ENCODE results near the gene ACIN1.
"Not testable (repeated sequence)": the region's sequence is repeated elsewhere in the genome, so short reads cannot be mapped to it uniquely, and the experiment has no call there.

The ACIN1 gene

GRCh38 chr14:23028799-23029198 lies 66.1 kb downstream of the ACIN1 start:
- H3K27ac Mint-ChIP-seq, result peak overlapping the region; percentile 76
- peak overlapping the region; percentile 43 for H3K4me3 Mint-ChIP-seq
- H3K27me3 Mint-ChIP-seq, result no peaks in the 10 kb centered on the region
- peaks cover 85% of the 10 kb centered on the region for H3K36me3 Mint-ChIP-seq (ENCODE audit: low read depth)
- no peak for DNase-seq
- H3K9me3 Mint-ChIP-seq, result no peaks in the 10 kb centered on the region
- H3K4me1 Mint-ChIP-seq (ENCODE audit: low read depth), result peaks cover 69% of the 10 kb centered on the region

GRCh38 chr14:23025151-23025814 lies 69.7 kb downstream of the ACIN1 start:
- DNase-seq, result no peak
- Mint-ChIP-seq H3K27me3 (no peaks in the 10 kb centered on the region), H3K27ac (peak overlapping the region; percentile 85), H3K36me3 (ENCODE audit: low read depth) (peaks cover 71% of the 10 kb centered on the region), H3K9me3 (no peaks in the 10 kb centered on the region), H3K4me1 (ENCODE audit: low read depth) (peaks cover 75% of the 10 kb centered on the region), H3K4me3 (peak overlapping the region; percentile 36)

- peaks cover 78% of the 10 kb centered on the region for H3K4me1 Mint-ChIP-seq (ENCODE audit: low read depth)
- peak overlapping the region; percentile 85 for H3K27ac Mint-ChIP-seq
Measured at GRCh38 chr14:23024612-23025075, 70.3 kb downstream of the ACIN1 start.

GRCh38 chr14:23023795-23024152 lies 71.2 kb downstream of the ACIN1 start:
- Mint-ChIP-seq H3K9me3 (no peaks in the 10 kb centered on the region), H3K27me3 (no peaks in the 10 kb centered on the region), H3K4me1 (ENCODE audit: low read depth) (peaks cover 69% of the 10 kb centered on the region), H3K27ac (peak overlapping the region; percentile 72), H3K4me3 (no peak overlapping the region), H3K36me3 (ENCODE audit: low read depth) (peaks cover 60% of the 10 kb centered on the region)
- DNase-seq, result no peak

More at GRCh38 chr14:23024612-23025075, 70.3 kb downstream of the ACIN1 start:
- no peaks in the 10 kb centered on the region for H3K9me3 Mint-ChIP-seq
- no peaks in the 10 kb centered on the region for H3K27me3 Mint-ChIP-seq
- peak overlapping the region; percentile 36 for H3K4me3 Mint-ChIP-seq
- DNase-seq, result no peak
- H3K36me3 Mint-ChIP-seq (ENCODE audit: low read depth), result peaks cover 69% of the 10 kb centered on the region

GRCh38 chr14:23023022-23023794 lies 71.7 kb downstream of the ACIN1 start:
- DNase-seq, result no peak
- no peaks in the 10 kb centered on the region for H3K9me3 Mint-ChIP-seq
- H3K36me3 Mint-ChIP-seq (ENCODE audit: low read depth), result peaks cover 56% of the 10 kb centered on the region
- H3K4me3 Mint-ChIP-seq, result no peak overlapping the region
- peak overlapping the region; percentile 72 for H3K27ac Mint-ChIP-seq
- H3K4me1 Mint-ChIP-seq (ENCODE audit: low read depth), result peaks cover 65% of the 10 kb centered on the region
- no peaks in the 10 kb centered on the region for H3K27me3 Mint-ChIP-seq

GRCh38 chr14:23021889-23022442 lies 73.0 kb downstream of the ACIN1 start:
- H3K4me3 Mint-ChIP-seq, result peak overlapping the region; percentile 41
- H3K4me1 Mint-ChIP-seq (ENCODE audit: low read depth), result peaks cover 61% of the 10 kb centered on the region
- no peaks in the 10 kb centered on the region for H3K9me3 Mint-ChIP-seq

GRCh38 chr14:23021434-23021833 lies 73.5 kb downstream of the ACIN1 start:
- Mint-ChIP-seq H3K27me3 (no peaks in the 10 kb centered on the region), H3K4me3 (peak overlapping the region; percentile 41), H3K36me3 (ENCODE audit: low read depth) (peaks cover 46% of the 10 kb centered on the region), H3K9me3 (no peaks in the 10 kb centered on the region), H3K27ac (peak overlapping the region; percentile 89), H3K4me1 (ENCODE audit: low read depth) (peaks cover 61% of the 10 kb centered on the region)
- no peak for DNase-seq

More at GRCh38 chr14:23021889-23022442, 73.0 kb downstream of the ACIN1 start:
- H3K36me3 Mint-ChIP-seq (ENCODE audit: low read depth), result peaks cover 47% of the 10 kb centered on the region
- H3K27ac Mint-ChIP-seq, result peak overlapping the region; percentile 89
- H3K27me3 Mint-ChIP-seq, result no peaks in the 10 kb centered on the region
- DNase-seq, result no peak

- Mint-ChIP-seq H3K27me3 (no peaks in the 10 kb centered on the region), H3K9me3 (no peaks in the 10 kb centered on the region), H3K4me1 (ENCODE audit: low read depth) (peaks cover 56% of the 10 kb centered on the region), H3K4me3 (peak overlapping the region; percentile 41), H3K36me3 (ENCODE audit: low read depth) (peaks cover 36% of the 10 kb centered on the region), H3K27ac (peak overlapping the region; percentile 89)
- DNase-seq, result no peak
Measured at GRCh38 chr14:23020143-23021128, 74.5 kb downstream of the ACIN1 start.

GRCh38 chr14:23018107-23018506 lies 76.8 kb downstream of the ACIN1 start:
- no peak overlapping the region for H3K27ac Mint-ChIP-seq
- H3K36me3 Mint-ChIP-seq (ENCODE audit: low read depth), result peaks cover 13% of the 10 kb centered on the region
- no peak overlapping the region for H3K4me3 Mint-ChIP-seq
- DNase-seq, result no peak
- no peaks in the 10 kb centered on the region for H3K27me3 Mint-ChIP-seq
- no peaks in the 10 kb centered on the region for H3K9me3 Mint-ChIP-seq
- H3K4me1 Mint-ChIP-seq (ENCODE audit: low read depth), result peaks cover 34% of the 10 kb centered on the region

- Mint-ChIP-seq H3K4me3 (no peak overlapping the region), H3K36me3 (ENCODE audit: low read depth) (peaks cover 8% of the 10 kb centered on the region), H3K27ac (no peak overlapping the region), H3K9me3 (no peaks in the 10 kb centered on the region), H3K4me1 (ENCODE audit: low read depth) (peaks cover 26% of the 10 kb centered on the region), H3K27me3 (no peaks in the 10 kb centered on the region)
- no peak for DNase-seq
Measured at GRCh38 chr14:23017091-23017490, 77.8 kb downstream of the ACIN1 start.

GRCh38 chr14:23015618-23016017 lies 79.3 kb downstream of the ACIN1 start:
- peak overlapping the region; percentile 11 for H3K4me3 Mint-ChIP-seq
- H3K27ac Mint-ChIP-seq, result peak overlapping the region; percentile 36
- no peaks in the 10 kb centered on the region for H3K36me3 Mint-ChIP-seq (ENCODE audit: low read depth)
- DNase-seq, result no peak
- peaks cover 14% of the 10 kb centered on the region for H3K4me1 Mint-ChIP-seq (ENCODE audit: low read depth)
- H3K9me3 Mint-ChIP-seq, result no peaks in the 10 kb centered on the region
- no peaks in the 10 kb centered on the region for H3K27me3 Mint-ChIP-seq

GRCh38 chr14:23013749-23014054 lies 81.2 kb downstream of the ACIN1 start:
- not testable (repeated sequence) for DNase-seq; H3K27ac Mint-ChIP-seq; H3K27me3 Mint-ChIP-seq; H3K4me3 Mint-ChIP-seq; H3K9me3 Mint-ChIP-seq; H3K36me3 Mint-ChIP-seq (ENCODE audit: low read depth)
- peaks cover 25% of the 10 kb centered on the region for H3K4me1 Mint-ChIP-seq (ENCODE audit: low read depth)

GRCh38 chr14:23013054-23013748 lies 81.7 kb downstream of the ACIN1 start:
- Mint-ChIP-seq H3K36me3 (ENCODE audit: low read depth) (peaks cover 2% of the 10 kb centered on the region), H3K4me3 (no peak overlapping the region), H3K27ac (no peak overlapping the region), H3K9me3 (no peaks in the 10 kb centered on the region), H3K4me1 (ENCODE audit: low read depth) (peaks cover 30% of the 10 kb centered on the region), H3K27me3 (no peaks in the 10 kb centered on the region)
- DNase-seq, result no peak

Data from activated T-cell treated with anti-CD3 and anti-CD28 coated beads, Interleukin-2, amount 50 U/mL, for 24 hours (primary cell).